Caco-2 (cell line): Measurements from ENCODE around the gene NRN1L. TPM values are rescaled to one million over a fixed set of nuclear protein-coding genes. Genes with fewer than 3 reads are reported as not detected.

Experiments
- BruUV-seq: library from RNA; stranded (reverse); fragments of 400-500 nt; replicated peaks from 2 replicates; lab custom pipeline; 2021; lab: Mats Ljungman, UMichigan
- CTCF ChIA-PET: fragments of 300-600 bp; sonication (Branson Sonifier 250); formaldehyde crosslinking; loops from one replicate; lab custom pipeline; 2022; ENCODE audit warnings: antibody characterized with exemption; lab: Charles Lee
- POLR2A ChIA-PET: fragments of 300-600 bp; sonication (Branson Sonifier 250); formaldehyde crosslinking; loops from one replicate; lab custom pipeline; 2022; ENCODE audit warnings: antibody characterized with exemption; lab: Charles Lee
- DNase-seq, 2 experiments: peaks; one replicate each; pipeline versions ENCODE4 v3.0.0 to v3.0.0-alpha.2; 2020 to 2022
- H3K27me3 ChIP-seq: replicated peaks from 2 replicates; pipeline ENCODE4 v1.6.0; 2011; ENCODE audit warnings: low read length; ENCODE audit not compliant: control insufficient read depth, insufficient read depth
- H3K36me3 ChIP-seq: 2 replicates; pipeline ENCODE4 v1.5.1; 2011; ENCODE audit warnings: low read length; ENCODE audit not compliant: control insufficient read depth, insufficient read depth
- H3K4me1 ChIP-seq: fragments of 250-450 bp; sonication (Bioruptor Pico); 2 replicates; pipeline ENCODE4 v1.5.1; 2020; ENCODE audit warnings: mild to moderate bottlenecking
- H3K4me3 ChIP-seq: 2 replicates; pipeline ENCODE4 v1.5.1; 2011; ENCODE audit warnings: low read depth, mild to moderate bottlenecking, control low read depth, low read length
- H3K9me3 ChIP-seq: fragments of 250-450 bp; sonication (Bioruptor Pico); 2 replicates; pipeline ENCODE4 v1.5.1; 2020; ENCODE audit warnings: mild to moderate bottlenecking, moderate library complexity
- H3K27ac Mint-ChIP-seq: one replicate; pipeline ENCODE4 v1.8.0; 2022; ENCODE audit warnings: mixed read lengths; ENCODE audit not compliant: unreplicated experiment
- H3K27me3 Mint-ChIP-seq: one replicate; pipeline ENCODE4 v1.8.0; 2022; ENCODE audit warnings: mixed read lengths; ENCODE audit not compliant: insufficient read depth, unreplicated experiment
- H3K36me3 Mint-ChIP-seq: one replicate; pipeline ENCODE4 v1.8.0; 2022; ENCODE audit warnings: mild to moderate bottlenecking, mixed read lengths; ENCODE audit not compliant: insufficient read depth, unreplicated experiment
- H3K4me1 Mint-ChIP-seq: one replicate; pipeline ENCODE4 v1.8.0; 2022; ENCODE audit warnings: low read depth, mixed read lengths; ENCODE audit not compliant: unreplicated experiment
- H3K4me3 Mint-ChIP-seq: one replicate; pipeline ENCODE4 v1.8.0; 2022; ENCODE audit warnings: mild to moderate bottlenecking, moderate library complexity, mixed read lengths; ENCODE audit not compliant: unreplicated experiment
- H3K9me3 Mint-ChIP-seq: one replicate; pipeline ENCODE4 v1.8.0; 2022; ENCODE audit warnings: mixed read lengths; ENCODE audit not compliant: unreplicated experiment
- CTCF ChIP-seq, 2 experiments: fragments of 200-600 bp in 1 of 2; IDR thresholded peaks; 1 replicate in 1 of 2; 2 replicates in 1 of 2; pipeline versions ENCODE4 v1.5.1 to v1.8.0; 2011 to 2022; ENCODE audit warnings: antibody characterized with exemption in 1 of 2, control low read depth in 1 of 2, inconsistent platforms in 1 of 2, low read depth in 1 of 2, low read length in 1 of 2, mild to moderate bottlenecking in 1 of 2, moderate library complexity in 1 of 2; ENCODE audit not compliant: insufficient read depth in 1 of 2, severe bottlenecking in 1 of 2, unreplicated experiment in 1 of 2
- intact Hi-C: fragments of 100-400 bp; cut with micrococcal nuclease; formaldehyde crosslinking; loops from one replicate; pipeline ENCODE4 v1.10.0; 2022; ENCODE audit not compliant: unreplicated experiment
- total RNA-seq: library from RNA; stranded (reverse); gene quantifications from 2 replicates; pipeline ENCODE4 v1.2.3, GENCODE V29; 2022

Gene NRN1L
- total RNA-seq, 1 experiment from 2014 or later, result 0.93 TPM

GRCh38 chr16:67879462-67879861 is 5.2 kb upstream of the NRN1L start:
- Histone ChIP-seq H3K9me3 (no peaks in the 10 kb centered on the region), H3K4me1 (peaks cover 30% of the 10 kb centered on the region), H3K36me3 (peaks cover 19% of the 10 kb centered on the region), H3K27me3 (no peaks in the 10 kb centered on the region), H3K4me3 (no peak overlapping the region)
- Mint-ChIP-seq H3K36me3 (peaks cover 85% of the 10 kb centered on the region), H3K4me3 (no peak overlapping the region), H3K4me1 (peaks cover 44% of the 10 kb centered on the region), H3K27me3 (no peaks in the 10 kb centered on the region), H3K9me3 (no peaks in the 10 kb centered on the region), H3K27ac (no peak overlapping the region)
- ChIA-PET POLR2A (no interaction called here), CTCF (interaction anchor here (1.6 kb wide), 1 partner anchor 14 kb away, joined by 4 read pairs; no protein-coding TSS in a partner anchor)
- no TSS peak for BruUV-seq
- intact Hi-C loops, result no loop called here
- no peak for TF ChIP-seq CTCF (IDR thresholded peaks at IDR 0.05; ENCODE audit: insufficient read depth in 1 of 2, low read depth in 1 of 2, low read length in 1 of 2, severe bottlenecking in 1 of 2, unreplicated experiment in 1 of 2)
- no peak for DNase-seq

- intact Hi-C loops, result no loop called here
- no peaks in the 10 kb centered on the region for H3K9me3 Mint-ChIP-seq
- DNase-seq, result no peak
- TF ChIP-seq CTCF (IDR thresholded peaks at IDR 0.05; ENCODE audit: insufficient read depth in 1 of 2, low read depth in 1 of 2, low read length in 1 of 2, severe bottlenecking in 1 of 2, unreplicated experiment in 1 of 2), result no peak
- H3K4me3 Mint-ChIP-seq, result no peak overlapping the region
- no peaks in the 10 kb centered on the region for H3K9me3 ChIP-seq
- POLR2A ChIA-PET, result no interaction called here
- BruUV-seq, result no TSS peak
- peaks cover 89% of the 10 kb centered on the region for H3K36me3 Mint-ChIP-seq
- H3K4me1 ChIP-seq, result peaks cover 33% of the 10 kb centered on the region
- no peak overlapping the region for H3K4me3 ChIP-seq
- CTCF ChIA-PET, result interaction anchor here (1.6 kb wide), 1 partner anchor 15 kb away, joined by 4 read pairs; no protein-coding TSS in a partner anchor
- peaks cover 20% of the 10 kb centered on the region for H3K36me3 ChIP-seq
- H3K4me1 Mint-ChIP-seq, result peaks cover 44% of the 10 kb centered on the region
- peak overlapping the region; percentile 96 for H3K27ac Mint-ChIP-seq
- no peaks in the 10 kb centered on the region for H3K27me3 ChIP-seq
- no peaks in the 10 kb centered on the region for H3K27me3 Mint-ChIP-seq
Observed at GRCh38 chr16:67879936-67880335, 4.7 kb upstream of the NRN1L start.

GRCh38 chr16:67880584-67880983 is 4.1 kb upstream of the NRN1L start:
- no peak for TF ChIP-seq CTCF (IDR thresholded peaks at IDR 0.05; ENCODE audit: insufficient read depth in 1 of 2, low read depth in 1 of 2, low read length in 1 of 2, severe bottlenecking in 1 of 2, unreplicated experiment in 1 of 2)
- H3K36me3 Mint-ChIP-seq, result peaks cover 83% of the 10 kb centered on the region
- ChIA-PET CTCF (interaction anchor here (1.6 kb wide), 1 partner anchor 15 kb away, joined by 4 read pairs; no protein-coding TSS in a partner anchor), POLR2A (no interaction called here)
- no peak overlapping the region for H3K4me3 ChIP-seq
- no TSS peak for BruUV-seq
- no peaks in the 10 kb centered on the region for H3K9me3 ChIP-seq
- no peak for DNase-seq
- no peak overlapping the region for H3K4me3 Mint-ChIP-seq
- intact Hi-C loops, result no loop called here
- peaks cover 39% of the 10 kb centered on the region for H3K4me1 ChIP-seq
- H3K27me3 Mint-ChIP-seq, result no peaks in the 10 kb centered on the region
- peaks cover 20% of the 10 kb centered on the region for H3K36me3 ChIP-seq
- H3K27ac Mint-ChIP-seq, result peak overlapping the region; percentile 96
- peaks cover 37% of the 10 kb centered on the region for H3K4me1 Mint-ChIP-seq
- H3K27me3 ChIP-seq, result no peaks in the 10 kb centered on the region
- no peaks in the 10 kb centered on the region for H3K9me3 Mint-ChIP-seq
